CD14-positive monocyte (primary cell): Measurements from ENCODE around the gene MTA1. TPM values are rescaled to one million over a fixed set of nuclear protein-coding genes. Genes with fewer than 3 reads are reported as not detected.

Experiments
- DNase-seq, 3 donors: peaks; one replicate each; pipeline ENCODE4 v3.0.0-alpha.2; 2011 to 2022
- H2AFZ ChIP-seq: 2 replicates; pipeline ENCODE4 v1.6.0; 2012; ENCODE audit warnings: mild to moderate bottlenecking, low read depth, low read length, inconsistent platforms; ENCODE audit not compliant: insufficient read depth, poor library complexity, severe bottlenecking
- H3K27ac ChIP-seq, 2 donors: 1 replicate in 1 of 2; 2 replicates in 1 of 2; pipeline ENCODE4 v1.5.1; 2012 to 2013; ENCODE audit warnings: low read length in 2 of 2, control low read depth in 1 of 2, inconsistent platforms in 1 of 2, low read depth in 1 of 2, mild to moderate bottlenecking in 1 of 2
- H3K27me3 ChIP-seq, 2 donors: one replicate each; pipeline versions ENCODE4 v1.6.0 to v1.6.1; 2011 to 2013; ENCODE audit warnings: low read length in 2 of 2; ENCODE audit not compliant: control insufficient read depth in 2 of 2, insufficient read depth in 2 of 2
- H3K36me3 ChIP-seq, 2 donors: replicated peaks in 1 of 2; 1 replicate in 1 of 2; 2 replicates in 1 of 2; pipeline versions ENCODE4 v1.5.1 to v1.6.1; 2012 to 2013; ENCODE audit warnings: low read length in 2 of 2, control low read depth in 1 of 2, inconsistent platforms in 1 of 2, mild to moderate bottlenecking in 1 of 2; ENCODE audit not compliant: insufficient read depth in 2 of 2, control insufficient read depth in 1 of 2
- H3K4me1 ChIP-seq, 2 donors: 1 replicate in 1 of 2; 2 replicates in 1 of 2; pipeline versions ENCODE4 v1.5.1 to v1.6.1; 2012 to 2013; ENCODE audit warnings: low read length in 2 of 2, control low read depth in 1 of 2, inconsistent platforms in 1 of 2, mild to moderate bottlenecking in 1 of 2, moderate library complexity in 1 of 2; ENCODE audit not compliant: insufficient read depth in 2 of 2, control insufficient read depth in 1 of 2
- H3K4me2 ChIP-seq: replicated peaks from 2 replicates; pipeline ENCODE3; 2012; ENCODE audit warnings: low read length, moderate library complexity, mild to moderate bottlenecking; ENCODE audit not compliant: poor library complexity, severe bottlenecking; ENCODE audit errors: extremely low read depth
- H3K4me3 ChIP-seq, 3 experiments: fragments of 200-600 bp in 1 of 3; sonication (generic) in 1 of 3; replicated peaks in 1 of 3; 1 replicate in 2 of 3; 2 replicates in 1 of 3; pipeline ENCODE4 v1.5.1; 2011 to 2013; ENCODE audit warnings: low read length in 3 of 3, mild to moderate bottlenecking in 3 of 3, control low read depth in 2 of 3, low read depth in 2 of 3, inconsistent platforms in 1 of 3, moderate library complexity in 1 of 3
- H3K79me2 ChIP-seq: 2 replicates; pipeline ENCODE4 v1.6.0; 2012; ENCODE audit warnings: mild to moderate bottlenecking, control low read depth, inconsistent platforms, low read length, moderate library complexity; ENCODE audit not compliant: insufficient read depth
- H3K9ac ChIP-seq: 2 replicates; pipeline ENCODE4 v1.6.0; 2017; ENCODE audit warnings: low read length, mild to moderate bottlenecking; ENCODE audit not compliant: insufficient read depth, poor library complexity, severe bottlenecking
- H3K9me3 ChIP-seq, 2 donors: replicated peaks in 1 of 2; 1 replicate in 1 of 2; 2 replicates in 1 of 2; pipeline versions ENCODE4 v1.5.1 to v1.6.1; 2012 to 2013; ENCODE audit warnings: low read length in 2 of 2, control low read depth in 1 of 2; ENCODE audit not compliant: control insufficient read depth in 1 of 2, insufficient read depth in 1 of 2
- H4K20me1 ChIP-seq: 2 replicates; pipeline ENCODE4 v1.6.0; 2012; ENCODE audit warnings: mild to moderate bottlenecking, low read length, control low read depth, moderate library complexity; ENCODE audit not compliant: insufficient read depth
- H3K27ac Mint-ChIP-seq, 7 donors: one replicate each; pipeline ENCODE4 v1.8.0; 2020; ENCODE audit warnings: mild to moderate bottlenecking in 7 of 7, mixed read lengths in 7 of 7, moderate library complexity in 6 of 7, inconsistent platforms in 2 of 7
- H3K27me3 Mint-ChIP-seq, 3 donors: one replicate each; pipeline ENCODE4 v1.8.0; 2021 to 2022; ENCODE audit warnings: low read depth in 3 of 3, mild to moderate bottlenecking in 3 of 3, mixed read lengths in 3 of 3, moderate library complexity in 3 of 3, inconsistent platforms in 1 of 3
- H3K36me3 Mint-ChIP-seq, 2 donors: one replicate each; pipeline ENCODE4 v1.8.0; 2020; ENCODE audit warnings: mixed read lengths in 2 of 2, inconsistent platforms in 1 of 2, mild to moderate bottlenecking in 1 of 2
- H3K4me1 Mint-ChIP-seq: one replicate; pipeline ENCODE4 v1.8.0; 2020; ENCODE audit warnings: mild to moderate bottlenecking, mixed read lengths
- H3K4me3 Mint-ChIP-seq, 2 donors: one replicate each; pipeline ENCODE4 v1.8.0; 2020; ENCODE audit warnings: mild to moderate bottlenecking in 2 of 2, mixed read lengths in 2 of 2, moderate library complexity in 1 of 2
- H3K9me3 Mint-ChIP-seq, 7 donors: one replicate each; pipeline ENCODE4 v1.8.0; 2020 to 2022; ENCODE audit warnings: mixed read lengths in 7 of 7, mild to moderate bottlenecking in 6 of 7, moderate library complexity in 6 of 7, inconsistent platforms in 2 of 7
- CTCF ChIP-seq: fragments of 200-600 bp; IDR thresholded peaks from one replicate; pipeline ENCODE4 v1.8.0; 2022; ENCODE audit warnings: antibody characterized with exemption, mild to moderate bottlenecking
- WGBS: methylation state at CpG from one replicate; pipeline ENCODE4 v1.1.5; 2013; ENCODE audit warnings: missing lambda C conversion rate; ENCODE audit not compliant: insufficient coverage; 5-methylcytosine and 5-hydroxymethylcytosine counted together
- intact Hi-C, 2 donors: fragments of 100-400 bp; cut with micrococcal nuclease; formaldehyde crosslinking; loops; one replicate each; pipeline versions ENCODE4 v1.15.0 to v1.15.1; 2023
- polyA plus RNA-seq, 3 donors: library from polyadenylated mRNA; depleted of rRNA in 1 of 3; unstranded in 2 of 3; stranded (reverse) in 1 of 3; fragments of 300-500 nt in 2 of 3; fragments of >200 nt in 1 of 3; fragmentation: Illumina TruSeq in 2 of 3; gene quantifications; 1 replicate in 2 of 3; 2 replicates in 1 of 3; pipeline ENCODE4 v1.2.3, GENCODE V29; 2012 to 2021

The MTA1 gene
- polyA plus RNA-seq, 3 donors = 0.91 to 102 (median 2.0) TPM

- Mint-ChIP-seq H3K27ac (no peak overlapping the region), H3K9me3 (no peaks in the 10 kb centered on the region), H3K36me3 (peaks cover 16 to 51% of the 10 kb centered on the region in 2 donors), H3K4me3 (no peak overlapping the region), H3K27me3 (peaks cover 0 to 3% (median 0%) of the 10 kb centered on the region in 3 donors), H3K4me1 (no peaks in the 10 kb centered on the region)
- no peaks in the 10 kb centered on the region for H3K79me2 ChIP-seq
- H3K27me3 ChIP-seq = no peaks in the 10 kb centered on the region
- H3K4me1 ChIP-seq = no peaks in the 10 kb centered on the region
- no peaks in the 10 kb centered on the region for H3K9me3 ChIP-seq
- H3K4me2 ChIP-seq = no peak overlapping the region
- H3K4me3 ChIP-seq = no peak overlapping the region
- no peak for DNase-seq
- 99% methylated on average over 17 of the region's 17 CpGs for WGBS
- no peak for TF ChIP-seq CTCF
- peaks cover 20% of the 10 kb centered on the region for H4K20me1 ChIP-seq
- H2AFZ ChIP-seq = no peak overlapping the region
- H3K36me3 ChIP-seq = peaks cover 10 to 39% of the 10 kb centered on the region in 2 donors
- H3K9ac ChIP-seq = no peak overlapping the region
- H3K27ac ChIP-seq = no peak overlapping the region
- intact Hi-C loops = loop anchor here (5.0 to 10.0 kb wide), 3 partner anchors 47 to 80 kb away; partner anchors contain the start of genes TEDC1 (in 1 of the 2) and TMEM121 (in 1 of the 2)
Measured at GRCh38 chr14:105444859-105445258, 25.2 kb downstream of the MTA1 start.

GRCh38 chr14:105445290-105445689 is 25.7 kb downstream of the MTA1 start:
- Histone ChIP-seq H3K9me3 (no peaks in the 10 kb centered on the region), H4K20me1 (peaks cover 16% of the 10 kb centered on the region), H3K4me3 (no peak overlapping the region), H3K79me2 (no peaks in the 10 kb centered on the region), H2AFZ (no peak overlapping the region), H3K36me3 (peaks cover 14 to 39% of the 10 kb centered on the region in 2 donors), H3K27ac (no peak overlapping the region), H3K4me1 (no peaks in the 10 kb centered on the region), H3K27me3 (no peaks in the 10 kb centered on the region), H3K4me2 (no peak overlapping the region), H3K9ac (no peak overlapping the region)
- Mint-ChIP-seq H3K27me3 (peaks cover 0 to 3% (median 0%) of the 10 kb centered on the region in 3 donors), H3K27ac (no peak overlapping the region), H3K36me3 (peaks cover 18 to 52% of the 10 kb centered on the region in 2 donors), H3K9me3 (no peaks in the 10 kb centered on the region), H3K4me1 (no peaks in the 10 kb centered on the region), H3K4me3 (no peak overlapping the region)
- WGBS = 95% methylated on average over 20 of the region's 24 CpGs
- no peak for TF ChIP-seq CTCF
- intact Hi-C loops = loop anchor here (5.0 to 10.0 kb wide), 3 partner anchors 47 to 80 kb away; partner anchors contain the start of genes TEDC1 (in 1 of the 2) and TMEM121 (in 1 of the 2)
- DNase-seq = no peak
